ENCODE results near the gene CAMSAP3.

The CAMSAP3 gene

DNA sequence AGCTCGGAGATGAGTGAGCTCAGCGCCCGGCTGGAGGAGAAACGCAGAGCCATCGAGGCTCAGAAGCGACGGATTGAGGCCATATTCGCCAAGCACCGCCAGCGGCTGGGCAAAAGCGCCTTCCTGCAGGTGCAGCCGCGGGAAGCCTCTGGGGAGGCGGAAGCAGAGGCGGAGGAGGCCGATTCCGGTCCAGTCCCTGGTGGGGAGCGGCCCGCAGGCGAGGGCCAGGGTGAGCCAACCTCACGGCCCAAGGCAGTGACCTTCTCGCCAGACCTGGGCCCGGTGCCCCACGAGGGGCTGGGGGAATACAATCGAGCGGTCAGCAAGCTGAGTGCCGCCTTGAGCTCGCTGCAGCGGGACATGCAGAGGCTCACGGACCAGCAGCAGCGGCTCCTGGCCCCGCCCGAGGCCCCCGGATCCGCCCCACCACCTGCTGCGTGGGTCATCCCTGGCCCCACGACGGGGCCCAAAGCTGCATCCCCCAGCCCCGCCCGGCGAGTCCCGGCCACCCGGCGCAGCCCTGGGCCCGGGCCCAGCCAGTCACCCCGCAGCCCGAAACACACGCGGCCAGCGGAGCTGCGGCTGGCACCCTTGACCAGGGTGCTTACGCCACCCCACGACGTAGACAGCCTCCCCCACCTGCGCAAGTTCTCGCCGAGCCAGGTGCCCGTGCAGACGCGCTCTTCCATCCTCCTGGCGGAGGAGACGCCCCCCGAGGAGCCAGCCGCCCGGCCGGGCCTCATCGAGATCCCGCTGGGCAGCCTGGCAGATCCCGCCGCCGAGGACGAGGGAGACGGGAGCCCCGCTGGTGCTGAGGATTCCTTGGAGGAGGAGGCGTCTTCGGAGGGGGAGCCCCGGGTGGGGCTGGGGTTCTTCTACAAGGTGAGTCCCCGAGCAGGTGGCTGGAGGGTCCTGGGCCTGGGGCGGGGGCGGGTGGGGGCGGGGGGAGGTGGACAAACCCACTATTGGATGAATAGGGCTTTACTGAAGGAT, 16.9 kb downstream of the CAMSAP3 start:
- no peak for DNase-seq (ENCODE audit: low read depth)

DNA sequence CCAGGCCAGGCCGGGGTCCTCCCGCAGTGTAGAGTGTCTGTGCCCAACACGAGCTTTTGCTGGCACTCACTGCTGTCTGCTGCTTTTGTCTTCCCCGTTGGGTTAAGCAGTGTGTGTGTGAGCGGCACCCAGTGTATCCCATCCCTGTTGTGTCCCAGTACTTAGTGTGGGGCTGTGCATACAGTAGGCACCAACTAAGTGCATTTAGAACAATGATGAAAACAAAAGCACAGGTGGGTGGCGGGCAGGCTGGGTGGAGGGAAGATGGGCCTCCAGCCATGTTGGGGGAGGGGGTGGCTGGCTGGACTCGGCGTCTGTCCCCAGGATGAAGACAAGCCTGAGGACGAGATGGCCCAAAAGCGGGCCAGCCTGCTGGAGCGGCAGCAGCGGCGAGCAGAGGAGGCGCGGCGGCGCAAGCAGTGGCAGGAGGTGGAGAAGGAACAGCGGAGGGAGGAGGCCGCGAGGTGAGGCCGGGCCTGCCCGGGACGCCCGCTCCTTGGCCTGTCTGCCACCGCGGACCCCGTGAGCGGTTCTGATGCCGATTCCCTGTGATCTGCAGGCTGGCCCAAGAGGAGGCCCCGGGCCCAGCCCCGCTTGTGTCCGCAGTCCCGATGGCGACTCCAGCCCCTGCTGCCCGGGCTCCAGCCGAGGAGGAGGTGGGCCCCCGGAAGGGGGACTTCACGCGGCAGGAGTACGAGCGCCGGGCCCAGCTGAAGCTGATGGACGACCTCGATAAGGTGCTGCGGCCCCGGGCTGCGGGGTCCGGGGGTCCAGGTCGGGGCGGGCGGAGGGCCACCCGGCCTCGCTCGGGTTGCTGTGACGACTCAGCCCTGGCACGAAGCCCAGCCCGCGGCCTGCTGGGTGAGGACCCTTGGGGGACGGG, 19.4 kb downstream of the CAMSAP3 start:
- no peak for DNase-seq (ENCODE audit: low read depth)

DNA sequence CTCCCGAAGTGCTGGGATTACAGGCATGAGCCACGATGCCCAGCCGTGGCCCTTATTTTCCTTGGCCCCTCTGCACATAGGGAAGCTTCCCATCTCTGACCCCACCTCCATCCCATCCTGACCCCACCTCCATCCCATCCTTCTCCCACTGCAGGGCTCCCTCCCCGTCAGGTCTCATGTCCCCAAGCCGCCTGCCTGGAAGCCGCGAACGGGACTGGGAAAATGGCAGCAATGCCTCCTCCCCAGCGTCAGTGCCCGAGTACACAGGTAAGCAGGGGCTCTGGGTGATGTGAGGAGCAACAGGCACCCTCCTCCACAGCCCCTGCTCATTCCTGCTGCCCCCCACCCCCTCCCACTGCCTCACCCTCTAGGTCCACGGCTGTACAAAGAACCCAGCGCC, 21.5 kb downstream of the CAMSAP3 start:
- DNase-seq (ENCODE audit: low read depth) = no peak

DNA sequence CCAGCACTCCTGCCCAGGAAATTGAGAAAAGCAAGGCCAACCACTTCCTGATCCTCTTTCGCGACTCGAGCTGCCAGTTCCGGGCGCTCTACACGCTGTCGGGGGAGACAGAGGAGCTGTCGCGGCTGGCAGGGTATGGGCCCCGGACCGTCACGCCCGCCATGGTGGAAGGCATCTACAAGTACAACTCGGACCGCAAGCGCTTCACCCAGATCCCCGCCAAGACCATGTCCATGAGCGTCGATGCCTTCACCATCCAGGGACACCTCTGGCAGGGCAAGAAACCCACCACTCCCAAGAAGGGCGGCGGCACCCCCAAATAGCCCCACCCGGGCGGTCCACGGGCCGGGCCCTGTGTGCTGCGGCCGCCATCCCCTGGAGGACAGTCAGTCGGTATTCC, 22.1 kb downstream of the CAMSAP3 start:
- no peak for DNase-seq (ENCODE audit: low read depth)

DNA sequence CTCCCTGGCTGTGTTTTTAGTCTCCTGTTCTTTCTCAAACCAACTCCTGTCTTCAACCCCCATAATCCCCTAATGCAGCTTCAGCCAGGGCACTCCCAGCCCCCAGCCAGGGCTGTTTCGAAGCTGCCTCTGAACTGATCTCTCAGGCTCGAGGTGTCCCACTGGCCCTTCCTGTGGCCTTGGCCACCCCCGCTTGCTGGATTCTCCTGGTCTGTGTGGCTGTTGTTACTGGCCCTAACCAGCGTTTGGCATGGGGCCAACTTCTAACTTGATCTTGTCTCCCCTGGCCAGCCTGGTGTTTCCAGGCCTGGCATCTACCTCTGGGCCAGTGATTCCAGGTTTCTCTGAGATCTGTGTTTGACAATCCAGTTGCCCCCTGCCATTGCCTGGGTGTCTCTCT, 22.7 kb downstream of the CAMSAP3 start:
- DNase-seq (ENCODE audit: low read depth) = no peak

DNA sequence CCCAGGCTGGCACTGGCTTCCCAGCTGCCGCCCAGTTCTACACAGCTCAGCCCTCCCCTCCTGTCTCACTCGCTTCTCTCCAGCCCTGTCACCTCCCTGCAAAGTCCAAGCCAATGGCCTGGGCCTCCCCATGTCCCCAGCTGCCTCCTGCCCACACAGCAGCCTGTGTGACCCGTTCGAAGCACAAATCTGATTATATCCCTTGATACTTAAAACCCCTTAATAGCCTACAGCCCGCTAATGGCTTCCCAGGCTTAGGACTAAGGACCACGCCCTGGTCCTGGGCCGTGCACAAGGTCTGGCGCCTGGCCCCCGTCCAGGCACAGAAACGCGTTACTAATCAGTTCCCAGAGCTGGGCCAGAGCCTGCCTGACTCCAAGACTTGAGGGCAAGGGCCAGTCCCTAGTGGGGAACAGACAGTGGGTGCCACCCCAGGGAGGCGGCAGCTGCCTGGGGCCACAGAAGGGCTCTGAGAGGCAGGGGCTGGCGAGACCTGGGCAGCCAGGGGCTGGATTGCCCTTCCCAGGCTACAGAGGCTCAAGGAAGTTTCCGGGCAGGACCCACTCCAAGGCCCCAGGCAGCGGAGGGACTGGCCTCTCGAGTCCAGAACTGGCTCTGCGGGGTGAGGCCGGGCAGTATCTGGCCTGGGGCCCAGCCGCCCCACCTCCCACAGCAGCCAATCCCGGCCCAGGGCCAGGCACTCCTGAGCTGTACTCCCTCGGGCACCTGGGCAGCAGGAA, 23.3 kb downstream of the CAMSAP3 start:
- no peak for DNase-seq (ENCODE audit: low read depth)

DNA sequence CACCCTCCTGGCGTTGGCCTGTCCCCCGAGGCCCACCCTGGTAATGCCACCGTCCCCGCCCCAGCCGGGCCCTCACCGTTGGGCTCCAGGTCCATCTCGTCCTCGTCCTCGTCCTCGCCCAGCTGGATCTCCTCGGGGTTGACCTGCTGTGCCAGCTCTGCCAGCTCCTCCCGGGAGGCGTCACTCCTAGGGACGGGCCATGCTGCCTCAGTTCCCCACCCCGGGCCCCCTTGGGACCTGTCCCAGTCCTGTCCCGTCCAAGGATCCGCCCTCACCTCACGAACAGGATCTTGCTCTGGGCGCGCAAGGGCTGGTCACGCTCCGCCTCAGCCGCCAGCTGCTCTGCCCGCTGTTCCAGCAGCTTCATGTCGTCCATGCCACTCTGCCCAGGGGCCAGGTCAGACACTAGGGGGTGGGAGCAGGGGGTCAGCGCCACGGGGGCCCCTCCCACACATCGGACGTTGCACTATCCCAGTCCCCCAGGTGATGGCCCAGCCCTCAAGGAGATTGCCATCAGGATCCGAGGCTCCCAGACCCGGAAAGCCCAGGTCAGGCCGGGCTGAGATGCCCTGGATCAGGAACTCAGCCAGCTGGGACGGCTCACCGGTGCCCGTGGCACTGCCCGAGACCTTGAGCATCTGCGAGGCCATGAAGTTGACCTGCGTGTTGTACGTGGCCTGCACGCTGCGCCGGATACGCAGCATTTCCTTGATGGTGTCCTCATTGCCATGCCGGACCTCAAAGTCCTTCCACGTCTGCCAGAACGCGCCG, 24.2 kb downstream of the CAMSAP3 start:
- DNase-seq (ENCODE audit: low read depth) = no peak

DNA sequence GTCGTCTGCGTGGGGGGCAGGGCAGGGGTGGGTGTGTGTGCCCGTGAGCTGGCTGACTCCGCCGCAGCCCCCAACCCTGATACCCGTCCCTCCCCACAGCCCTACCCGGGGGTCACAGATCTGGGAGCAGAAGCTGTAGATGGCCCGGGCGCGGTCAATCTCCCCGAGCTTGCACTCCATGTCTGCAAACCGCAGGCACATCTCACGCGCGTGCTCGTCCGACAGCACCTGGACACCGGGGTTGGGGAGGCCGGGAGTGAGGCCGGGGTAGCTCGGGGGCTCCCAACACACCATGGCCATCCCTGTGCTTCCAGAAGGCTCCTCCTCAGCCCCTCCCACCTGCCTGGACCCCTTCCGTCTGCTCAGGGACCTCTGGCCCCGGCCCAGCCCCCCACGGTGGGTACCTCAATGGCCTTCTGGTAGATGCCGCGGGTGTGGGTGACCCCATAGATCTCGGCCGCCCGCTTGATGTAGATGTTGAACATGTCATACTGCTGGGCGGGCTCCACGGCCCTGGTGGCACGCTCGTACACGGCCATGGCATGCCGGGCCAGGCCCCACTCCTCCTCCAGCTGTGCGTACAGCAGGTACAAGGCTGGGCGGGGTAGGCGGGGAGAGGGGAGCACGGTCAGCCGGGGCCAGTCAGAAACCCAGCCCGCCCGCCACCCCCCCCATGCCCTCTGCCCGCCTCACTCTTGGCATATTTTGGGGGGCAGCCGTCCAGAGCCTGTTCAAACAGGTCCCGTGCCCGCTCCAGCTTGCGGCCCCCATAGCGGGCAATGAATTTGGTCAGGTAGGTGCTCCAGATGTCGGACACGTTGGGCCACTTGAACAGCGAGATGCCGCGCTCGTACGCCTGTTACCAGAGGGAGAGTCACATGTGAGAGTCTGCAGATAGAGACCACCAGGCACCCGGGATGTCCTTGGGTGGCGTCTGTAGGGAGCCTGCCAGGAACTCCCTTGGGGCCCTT, 25.1 kb downstream of the CAMSAP3 start:
- DNase-seq (ENCODE audit: low read depth) = no peak

DNA sequence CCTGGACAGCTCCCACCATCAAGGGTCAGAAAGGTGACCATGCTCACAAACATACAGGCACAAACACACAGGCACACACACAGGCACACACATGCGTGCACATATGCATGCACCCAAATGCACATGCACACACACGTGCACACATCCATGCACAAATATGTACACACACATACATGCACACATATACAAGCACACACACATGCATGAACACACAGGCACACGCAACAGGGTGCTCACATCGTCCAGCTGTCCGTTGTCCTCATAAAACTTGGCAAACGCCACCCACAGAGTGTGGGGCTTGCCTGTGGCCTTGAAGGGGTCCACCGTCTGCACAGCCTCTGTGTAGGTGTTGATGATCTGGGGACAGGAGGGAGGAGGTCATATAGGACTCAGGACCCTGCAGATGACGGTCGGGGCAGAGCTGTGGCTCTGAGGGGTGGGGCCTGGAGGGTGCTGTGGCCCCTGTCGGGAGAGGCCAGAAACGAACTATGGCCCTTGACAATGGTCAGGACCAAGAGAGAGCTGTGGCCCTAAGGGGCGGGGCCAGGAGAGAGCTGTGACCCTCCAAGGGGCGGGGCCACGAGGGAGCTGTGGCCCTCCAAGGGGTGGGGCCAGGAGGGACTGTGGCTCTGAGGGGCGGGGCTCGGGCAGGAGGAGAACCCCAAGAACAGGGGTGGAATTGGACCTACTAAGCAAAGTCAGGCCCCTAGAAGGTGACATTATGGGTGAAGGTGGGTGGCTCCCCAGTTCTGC, 27.4 kb downstream of the CAMSAP3 start:
- DNase-seq (ENCODE audit: low read depth) = no peak

DNA sequence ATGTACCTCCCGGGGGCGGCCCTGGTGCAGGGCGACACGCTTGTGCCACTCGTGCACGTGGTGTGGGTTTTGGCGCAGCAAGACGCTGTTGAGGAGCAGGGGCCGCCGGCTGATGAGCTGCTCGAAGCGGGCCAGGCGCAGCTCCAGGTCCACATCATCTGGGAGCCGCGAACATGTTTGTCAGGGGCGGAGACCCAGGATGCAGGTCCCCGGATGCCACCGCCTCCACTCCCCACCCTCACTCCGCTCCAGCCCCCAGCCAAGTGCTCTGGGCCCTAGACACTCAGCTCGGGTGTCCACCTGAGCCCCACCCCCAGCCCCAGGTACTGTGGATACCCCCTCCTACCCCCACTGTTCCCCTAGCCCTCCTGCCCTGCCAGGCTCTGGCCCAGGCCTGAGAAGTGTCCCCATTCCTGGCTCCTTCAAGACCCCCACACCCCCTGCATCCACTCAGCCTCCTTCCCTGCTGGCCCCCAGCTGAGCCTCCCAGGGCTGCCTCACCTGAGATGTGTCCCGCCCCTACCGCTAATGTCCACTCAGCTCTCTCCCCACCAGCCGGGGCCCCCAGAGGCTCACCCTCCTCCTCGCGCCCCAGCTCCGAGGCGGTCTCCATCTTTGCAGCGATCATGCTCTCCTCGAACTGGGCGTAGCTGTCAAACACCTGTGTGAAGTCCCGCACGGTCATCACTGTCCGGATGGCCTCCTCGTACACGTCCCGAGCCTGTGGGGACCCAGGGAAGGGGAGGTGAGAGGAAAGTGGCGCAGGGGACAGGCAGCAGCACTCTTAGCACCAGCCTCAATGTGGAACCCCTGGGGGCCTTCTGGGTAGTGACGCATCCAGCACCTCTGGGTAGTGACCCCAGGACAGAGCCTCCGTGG, 28.3 kb downstream of the CAMSAP3 start:
- DNase-seq (ENCODE audit: low read depth) = no peak

DNA sequence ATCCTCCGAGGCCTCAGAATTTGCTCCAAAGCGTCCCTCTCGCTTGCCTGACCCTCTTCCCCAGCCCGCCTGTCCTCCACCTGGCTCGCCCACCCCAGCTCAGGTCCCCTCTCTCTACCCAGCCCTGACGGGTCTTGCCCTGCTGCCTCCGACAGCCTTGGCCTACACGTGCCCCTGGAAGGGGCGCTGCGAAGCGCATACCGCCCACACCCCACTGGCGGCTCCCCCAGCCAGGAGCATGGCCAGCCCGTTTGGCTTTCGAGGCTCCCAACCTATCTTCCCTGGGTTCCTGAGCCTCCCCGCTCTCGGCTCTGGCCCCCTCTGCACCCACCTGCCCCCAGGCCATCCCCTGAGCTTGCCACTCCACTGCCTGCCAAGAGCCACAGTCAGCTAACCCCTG, 29.1 kb downstream of the CAMSAP3 start:
- DNase-seq (ENCODE audit: low read depth) = no peak

DNA sequence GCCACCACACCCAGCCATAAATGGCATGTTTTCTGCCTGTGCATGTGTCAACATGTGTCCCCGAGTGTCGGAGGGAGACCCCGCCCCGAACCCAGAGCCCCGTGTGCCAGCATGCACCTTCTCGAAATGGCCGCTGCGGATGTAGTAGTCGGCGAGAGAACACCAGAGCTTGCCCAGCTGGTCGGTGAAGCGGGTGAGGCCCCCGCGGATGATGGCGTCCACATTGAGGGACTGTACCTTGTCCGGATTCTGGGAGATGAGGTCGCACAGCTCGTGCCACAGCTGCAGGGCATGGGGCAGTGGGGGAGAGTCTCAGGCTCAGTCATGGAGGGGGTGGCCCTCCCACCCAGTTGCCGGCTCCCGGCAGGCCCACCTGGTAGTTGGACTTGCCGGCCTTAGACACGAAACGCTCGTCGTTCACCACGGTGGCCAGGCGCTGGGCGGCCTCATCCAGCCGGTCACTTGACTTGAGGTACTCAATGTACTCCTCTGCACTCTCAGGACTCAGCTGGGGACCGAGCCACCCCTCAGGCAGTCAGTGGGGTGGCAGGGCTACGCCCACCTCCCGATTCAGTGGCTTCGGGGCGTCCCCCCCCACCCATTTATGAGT, 30.2 kb downstream of the CAMSAP3 start:
- DNase-seq (ENCODE audit: low read depth) = no peak

DNA sequence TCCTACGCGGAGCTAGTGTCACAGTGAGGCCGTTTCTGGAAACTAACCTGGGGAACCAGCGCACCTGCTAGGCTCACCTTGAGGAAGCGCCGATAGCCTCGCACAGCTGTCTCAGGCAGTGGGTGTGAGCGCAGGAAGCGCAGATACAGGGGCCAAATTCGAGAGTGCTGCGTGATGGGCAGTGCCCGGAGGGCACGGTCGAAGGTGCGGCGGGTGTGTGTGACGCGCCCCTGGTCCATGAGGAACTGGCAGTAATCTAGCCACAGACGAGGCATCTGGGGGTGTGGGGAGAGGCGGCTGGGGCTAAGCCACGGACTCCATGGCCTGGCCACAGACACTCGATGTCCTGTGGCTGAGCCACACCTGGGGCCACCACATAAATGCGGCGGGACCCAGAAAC, 31.5 kb downstream of the CAMSAP3 start:
- no peak for DNase-seq (ENCODE audit: low read depth)

DNA sequence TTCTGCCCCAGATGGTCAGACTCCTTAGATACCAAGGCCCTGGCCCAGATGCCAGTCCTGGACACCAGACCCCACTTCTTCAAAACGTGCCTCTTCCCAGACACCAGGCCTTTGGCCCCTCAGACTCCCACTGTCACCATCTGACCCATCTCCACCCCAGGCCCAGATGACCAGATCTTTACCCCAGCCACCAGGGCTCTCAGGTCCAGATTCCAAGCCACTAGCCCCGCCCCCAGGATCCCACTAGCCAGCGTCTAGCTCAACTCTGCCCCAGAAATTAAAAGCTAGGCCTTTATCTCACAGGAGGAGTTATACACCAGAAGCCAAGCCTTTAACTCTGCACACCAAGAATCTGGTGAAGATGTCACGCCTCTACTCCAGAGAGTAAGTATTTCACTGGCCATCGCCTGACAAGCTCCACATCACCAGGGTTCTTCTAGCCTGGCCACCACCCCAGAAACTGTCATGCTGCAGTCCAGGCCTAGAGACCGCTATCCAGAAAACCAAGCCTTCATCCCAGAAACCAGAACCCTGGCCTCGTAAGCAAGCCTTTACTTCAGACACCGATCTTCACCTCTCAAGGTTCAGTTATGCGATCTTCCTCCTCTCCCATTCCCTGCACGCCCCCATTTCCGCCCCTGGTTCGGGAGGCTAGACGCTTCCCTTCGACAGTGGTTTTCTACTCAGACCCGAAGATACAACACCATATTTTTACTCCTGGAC, 33.1 kb downstream of the CAMSAP3 start:
- DNase-seq (ENCODE audit: low read depth) = no peak

DNA sequence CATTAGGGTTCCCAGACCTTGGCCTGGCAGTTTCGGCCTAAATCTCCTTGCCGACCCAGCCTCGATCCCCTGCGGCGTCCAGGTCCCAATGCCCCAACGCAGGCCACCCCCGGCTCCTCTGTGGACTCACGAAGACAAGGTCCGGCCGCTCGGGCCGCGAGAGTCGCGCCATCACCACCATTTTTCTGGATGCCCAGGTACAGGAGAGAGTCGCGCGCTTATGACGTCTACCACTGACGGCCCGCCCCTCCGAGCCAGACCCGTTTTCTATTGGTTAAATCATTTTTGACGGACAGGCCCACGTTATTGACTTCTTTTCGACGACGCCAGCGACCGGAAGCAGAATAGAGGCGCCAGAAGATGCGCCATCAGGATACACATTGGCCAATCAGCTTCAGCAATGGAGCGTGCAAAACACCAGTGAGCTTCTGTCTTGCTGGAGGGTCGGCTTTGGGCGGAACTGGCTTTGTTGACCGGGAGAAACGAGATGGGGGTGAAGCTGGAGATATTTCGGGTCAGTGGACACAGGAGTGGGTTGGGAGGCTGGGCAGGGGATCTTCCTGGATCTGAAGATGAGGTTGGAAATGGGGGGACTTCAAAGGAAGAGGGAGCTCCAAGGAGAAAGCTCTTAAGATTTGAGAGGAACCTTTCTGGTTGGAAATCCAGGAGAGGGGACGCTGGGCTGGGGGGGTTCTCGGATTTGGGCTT, 33.8 kb downstream of the CAMSAP3 start, which contains the start of the genes PET100 and XAB2:
TSS of gene PET100 (plus strand) at position 447 of the 708 bp plus-strand sequence. CDS start at position 488, 41 bp downstream.
TSS of gene XAB2 (minus strand) at position 199 of the 708 bp plus-strand sequence. CDS start at position 181, 18 bp downstream.
- peak; percentile 97 for DNase-seq (ENCODE audit: low read depth)

DNA sequence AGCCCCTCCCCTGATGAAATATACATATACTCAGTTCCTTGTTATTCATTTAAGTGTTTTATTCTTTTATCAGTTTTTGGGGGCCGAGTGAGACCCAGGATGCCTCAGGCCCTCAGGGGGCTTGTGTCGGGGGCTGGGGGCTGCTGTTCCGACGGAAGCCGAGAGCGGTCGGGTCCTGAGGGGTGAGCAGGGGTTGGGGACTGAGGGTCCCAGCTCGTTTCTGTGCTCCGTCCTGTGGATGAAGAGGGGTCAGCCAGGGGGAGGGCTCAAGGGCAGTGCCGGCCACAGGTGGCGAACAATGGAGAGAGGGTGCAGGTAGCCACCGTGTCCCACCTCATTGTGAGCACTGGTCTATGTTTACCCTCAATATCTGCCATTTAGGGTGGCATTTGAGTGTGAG, 35.9 kb downstream of the CAMSAP3 start:
- DNase-seq (ENCODE audit: low read depth) = no peak
